ENCODE measurements around the gene PEX14.
A peak's percentile ranks its signal among the peaks of the same experiment; 100 is the strongest.

PEX14 gene

DNA sequence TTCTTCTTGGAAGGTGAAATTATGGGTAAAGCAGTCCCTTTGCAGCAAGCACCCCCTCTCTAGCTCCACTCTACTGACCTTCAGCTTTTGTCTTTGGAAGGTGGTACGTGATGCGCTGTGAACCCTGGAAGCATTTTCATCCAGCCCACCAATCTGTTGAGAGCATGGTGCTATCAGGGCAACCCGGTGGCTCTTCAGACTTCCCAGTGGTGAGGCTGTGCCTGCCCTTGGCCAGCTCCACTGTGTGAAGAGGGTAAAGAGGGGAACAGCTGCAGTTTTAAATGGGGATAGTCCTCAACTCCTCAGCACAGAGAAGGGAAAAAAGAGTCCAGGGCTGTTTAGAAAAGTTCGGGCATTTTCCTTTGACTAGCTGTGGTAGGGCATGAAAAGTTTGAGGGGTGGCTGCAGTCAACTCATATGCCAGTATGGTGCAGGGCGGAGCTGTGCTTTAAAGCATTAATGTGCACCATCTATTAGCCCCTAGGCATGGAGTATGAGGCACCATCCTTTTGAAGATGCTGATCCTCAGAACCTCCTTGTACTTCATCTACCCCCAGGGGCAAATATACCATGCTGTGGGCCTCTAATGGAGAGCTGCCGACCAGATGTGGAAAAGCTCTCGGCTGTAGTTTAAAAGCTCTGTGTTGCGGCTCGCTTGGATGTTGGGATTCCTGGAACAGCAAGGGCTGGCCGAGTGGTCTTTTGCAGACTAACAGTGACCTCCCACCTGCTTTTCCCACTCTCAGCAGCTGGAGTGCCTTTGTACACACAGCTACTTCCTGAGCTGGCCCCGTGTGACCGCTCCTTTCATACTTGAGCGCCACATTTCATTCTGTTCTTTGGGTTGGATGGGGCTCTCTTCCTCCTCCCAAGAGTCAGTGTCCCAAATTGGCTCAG, 123.0 kb downstream of the PEX14 start:
- Histone ChIP-seq H3K27ac (no peak overlapping the region), H3K36me3 (peaks cover 3% of the 10 kb centered on the region; the same call in 1 of the 2 replicates), H3K9me3 (ENCODE audit: severe bottlenecking) (no peaks in the 10 kb centered on the region), H3K27me3 (ENCODE audit: insufficient read depth, low read depth, severe bottlenecking) (no peaks in the 10 kb centered on the region), H3K4me3 (ENCODE audit: low read depth, low read length) (no peak overlapping the region)
- TF ChIP-seq, protein P1, sequence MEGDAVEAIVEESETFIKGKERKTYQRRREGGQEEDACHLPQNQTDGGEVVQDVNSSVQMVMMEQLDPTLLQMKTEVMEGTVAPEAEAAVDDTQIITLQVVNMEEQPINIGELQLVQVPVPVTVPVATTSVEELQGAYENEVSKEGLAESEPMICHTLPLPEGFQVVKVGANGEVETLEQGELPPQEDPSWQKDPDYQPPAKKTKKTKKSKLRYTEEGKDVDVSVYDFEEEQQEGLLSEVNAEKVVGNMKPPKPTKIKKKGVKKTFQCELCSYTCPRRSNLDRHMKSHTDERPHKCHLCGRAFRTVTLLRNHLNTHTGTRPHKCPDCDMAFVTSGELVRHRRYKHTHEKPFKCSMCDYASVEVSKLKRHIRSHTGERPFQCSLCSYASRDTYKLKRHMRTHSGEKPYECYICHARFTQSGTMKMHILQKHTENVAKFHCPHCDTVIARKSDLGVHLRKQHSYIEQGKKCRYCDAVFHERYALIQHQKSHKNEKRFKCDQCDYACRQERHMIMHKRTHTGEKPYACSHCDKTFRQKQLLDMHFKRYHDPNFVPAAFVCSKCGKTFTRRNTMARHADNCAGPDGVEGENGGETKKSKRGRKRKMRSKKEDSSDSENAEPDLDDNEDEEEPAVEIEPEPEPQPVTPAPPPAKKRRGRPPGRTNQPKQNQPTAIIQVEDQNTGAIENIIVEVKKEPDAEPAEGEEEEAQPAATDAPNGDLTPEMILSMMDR (IDR thresholded peaks at IDR 0.05; ENCODE audit: low read depth, low read length), result no peak
- DNase-seq, result no peak

DNA sequence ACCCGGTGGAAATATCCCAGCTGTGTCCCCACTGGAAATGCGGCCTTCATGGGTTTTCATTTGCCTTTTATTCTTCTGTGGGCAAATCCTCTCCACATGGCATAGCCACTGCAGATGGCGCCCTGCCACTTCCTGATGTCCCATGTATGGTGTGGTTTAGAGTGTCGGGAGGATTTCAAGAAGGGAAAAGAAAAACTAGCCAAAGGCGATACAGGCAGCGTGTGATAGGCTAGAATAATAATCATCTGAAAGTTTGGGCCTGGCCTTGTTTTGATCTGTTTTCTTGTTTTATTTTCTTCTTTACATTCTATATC, 123.6 kb downstream of the PEX14 start:
- TF ChIP-seq, protein P1 (IDR thresholded peaks at IDR 0.05; ENCODE audit: low read depth, low read length), result no peak
- no peaks in the 10 kb centered on the region for H3K9me3 ChIP-seq (ENCODE audit: severe bottlenecking)
- peaks cover 3% of the 10 kb centered on the region; the same call in 1 of the 2 replicates for H3K36me3 ChIP-seq
- no peaks in the 10 kb centered on the region for H3K27me3 ChIP-seq (ENCODE audit: insufficient read depth, low read depth, severe bottlenecking)
- no peak overlapping the region for H3K4me3 ChIP-seq (ENCODE audit: low read depth, low read length)
- no peak overlapping the region for H3K27ac ChIP-seq
- peak; percentile 25 for DNase-seq

DNA sequence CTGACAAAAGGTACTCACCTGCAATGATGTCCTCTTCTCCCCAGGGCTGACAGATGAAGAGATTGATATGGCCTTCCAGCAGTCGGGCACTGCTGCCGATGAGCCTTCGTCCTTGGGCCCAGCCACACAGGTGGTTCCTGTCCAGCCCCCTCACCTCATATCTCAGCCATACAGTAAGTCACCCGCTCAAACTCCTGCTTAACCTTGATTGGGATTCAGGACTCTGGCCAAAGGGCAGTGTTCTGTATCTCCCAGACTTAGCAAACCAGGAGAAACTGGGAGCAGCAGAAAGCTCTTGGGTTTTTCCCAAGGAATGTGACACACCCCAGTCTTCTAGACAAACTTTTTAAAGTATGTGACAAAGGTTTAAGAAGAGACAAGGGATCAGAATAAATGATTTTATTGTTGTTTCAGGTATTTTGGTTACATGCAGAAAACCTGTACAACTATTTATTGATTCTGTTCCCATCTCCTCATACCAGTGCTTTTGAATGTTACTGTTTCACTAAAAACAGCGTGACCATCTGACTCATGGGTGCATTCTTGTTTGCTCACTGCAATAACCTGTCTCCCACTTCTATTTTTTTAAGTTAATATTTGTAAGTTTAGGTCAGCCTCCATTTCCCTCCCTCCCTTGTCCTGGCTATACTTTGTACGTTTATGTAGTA, 124.6 kb downstream of the PEX14 start:
- TF ChIP-seq, protein P1 (IDR thresholded peaks at IDR 0.05; ENCODE audit: low read depth, low read length), result no peak
- peaks cover 3% of the 10 kb centered on the region; the same call in 1 of the 2 replicates for H3K36me3 ChIP-seq
- H3K4me3 ChIP-seq (ENCODE audit: low read depth, low read length), result no peak overlapping the region
- H3K27ac ChIP-seq, result no peak overlapping the region
- H3K9me3 ChIP-seq (ENCODE audit: severe bottlenecking), result no peaks in the 10 kb centered on the region
- H3K27me3 ChIP-seq (ENCODE audit: insufficient read depth, low read depth, severe bottlenecking), result no peaks in the 10 kb centered on the region
- no peak for DNase-seq

DNA sequence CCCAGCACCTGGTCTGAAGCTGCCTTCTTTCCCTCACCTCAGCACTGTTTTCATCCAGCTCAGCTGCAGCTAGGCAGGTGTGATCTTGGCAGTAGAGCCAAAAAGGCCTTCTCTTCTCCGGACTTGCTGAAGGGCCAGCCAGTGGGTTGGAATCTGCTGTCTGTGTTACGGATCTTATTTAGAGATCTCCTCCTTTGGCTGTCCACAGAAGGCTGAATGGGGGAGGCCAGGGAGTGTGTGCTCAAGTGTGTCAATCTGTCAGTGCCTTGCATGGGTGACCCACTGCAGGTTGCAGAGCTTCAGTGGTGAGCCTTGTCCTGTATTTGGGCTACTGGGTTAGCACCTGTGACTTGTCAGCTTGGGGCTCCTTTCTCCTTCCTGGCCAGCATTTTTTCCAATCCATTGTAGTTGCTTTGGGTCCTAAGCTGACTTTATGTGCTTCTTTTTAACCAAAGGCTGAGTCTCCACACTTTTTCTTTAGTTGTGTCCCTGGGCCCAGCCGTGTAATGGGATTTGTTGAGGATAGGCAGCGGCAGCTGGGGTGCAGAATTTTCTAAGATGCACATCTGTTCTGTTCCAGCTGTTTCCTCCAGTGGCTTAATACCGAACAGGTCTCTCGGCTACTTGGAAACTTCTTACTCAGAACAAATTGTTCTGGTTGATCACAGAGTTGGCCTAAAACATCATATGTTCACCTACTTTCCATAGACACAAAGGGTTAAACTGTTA, 126.8 kb downstream of the PEX14 start:
- H3K9me3 ChIP-seq (ENCODE audit: severe bottlenecking), result no peaks in the 10 kb centered on the region
- H3K27ac ChIP-seq, result no peak overlapping the region
- TF ChIP-seq, protein P1 (IDR thresholded peaks at IDR 0.05; ENCODE audit: low read depth, low read length), result no peak
- peaks cover 3% of the 10 kb centered on the region; the same call in 1 of the 2 replicates for H3K36me3 ChIP-seq
- H3K27me3 ChIP-seq (ENCODE audit: insufficient read depth, low read depth, severe bottlenecking), result no peaks in the 10 kb centered on the region
- no peak overlapping the region for H3K4me3 ChIP-seq (ENCODE audit: low read depth, low read length)
- no peak for DNase-seq

DNA sequence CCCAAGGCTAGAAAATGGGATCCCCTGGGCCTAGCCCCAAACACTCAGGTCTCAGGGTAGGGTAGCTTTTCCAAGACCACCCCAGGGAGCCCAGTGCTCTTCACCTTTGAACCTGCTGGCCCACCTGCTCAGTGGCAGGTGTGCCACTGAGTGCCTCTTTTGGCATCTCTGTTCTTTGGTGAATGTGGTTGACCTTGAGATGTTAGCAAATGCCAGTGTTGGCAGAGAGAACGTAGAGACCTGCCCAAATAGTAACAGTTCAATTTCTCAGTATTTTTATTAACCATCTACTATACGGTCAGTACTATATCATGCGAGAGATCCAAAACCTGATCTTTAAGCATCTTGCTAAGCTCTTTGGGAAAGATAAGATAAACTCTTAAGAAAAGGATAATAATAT, 128.2 kb downstream of the PEX14 start:
- TF ChIP-seq, protein P1 (IDR thresholded peaks at IDR 0.05; ENCODE audit: low read depth, low read length), result no peak
- Histone ChIP-seq H3K27me3 (ENCODE audit: insufficient read depth, low read depth, severe bottlenecking) (no peaks in the 10 kb centered on the region), H3K9me3 (ENCODE audit: severe bottlenecking) (no peaks in the 10 kb centered on the region), H3K27ac (no peak overlapping the region), H3K4me3 (ENCODE audit: low read depth, low read length) (no peak overlapping the region), H3K36me3 (peaks cover 3% of the 10 kb centered on the region; the same call in 1 of the 2 replicates)
- DNase-seq, result no peak
